ENCODE data around the gene GALNT17.

Gene GALNT17

DNA sequence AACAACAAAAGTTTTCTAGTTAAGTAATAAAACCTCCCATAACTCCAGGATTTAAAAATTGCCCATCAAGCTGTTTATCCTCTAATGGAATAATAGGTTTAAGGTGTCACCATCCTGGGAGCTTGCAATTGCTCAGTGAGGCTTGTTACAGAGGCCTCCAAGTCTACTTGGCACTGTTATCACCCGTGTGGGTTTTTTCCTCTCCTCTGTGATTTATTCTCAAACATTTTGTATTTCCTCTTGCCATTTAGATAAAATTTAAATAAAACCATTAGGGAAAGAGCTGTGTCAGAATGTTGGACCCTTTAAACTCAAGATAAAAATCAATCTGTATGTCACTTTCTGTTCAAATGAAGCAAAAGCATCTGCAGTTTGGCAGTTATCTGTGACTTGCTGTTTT is 202.6 kb downstream of the GALNT17 start:
- FAIRE-seq, result no peak
- DNase-seq (ENCODE audit: low spot score), result no peak

DNA sequence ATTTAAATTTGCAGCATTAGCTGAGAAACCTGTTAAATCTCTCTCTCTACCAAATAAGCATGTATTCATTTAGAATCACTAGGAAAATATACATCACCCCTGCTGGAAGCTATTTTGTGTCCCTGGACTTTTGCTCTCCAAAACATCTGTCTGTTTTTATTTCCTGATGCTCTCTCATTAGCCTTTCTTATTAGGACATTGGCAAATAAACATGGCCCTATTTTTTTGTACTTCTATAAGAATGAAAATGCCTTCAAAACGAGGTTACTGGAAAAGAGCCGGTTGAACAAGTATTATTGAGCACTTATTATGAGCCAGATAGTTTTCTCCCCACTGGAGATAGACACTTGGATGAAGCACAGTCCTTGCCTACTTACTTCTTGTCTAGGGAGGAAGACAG is 206.9 kb downstream of the GALNT17 start:
- DNase-seq (ENCODE audit: low spot score), result no peak
- FAIRE-seq, result no peak

DNA sequence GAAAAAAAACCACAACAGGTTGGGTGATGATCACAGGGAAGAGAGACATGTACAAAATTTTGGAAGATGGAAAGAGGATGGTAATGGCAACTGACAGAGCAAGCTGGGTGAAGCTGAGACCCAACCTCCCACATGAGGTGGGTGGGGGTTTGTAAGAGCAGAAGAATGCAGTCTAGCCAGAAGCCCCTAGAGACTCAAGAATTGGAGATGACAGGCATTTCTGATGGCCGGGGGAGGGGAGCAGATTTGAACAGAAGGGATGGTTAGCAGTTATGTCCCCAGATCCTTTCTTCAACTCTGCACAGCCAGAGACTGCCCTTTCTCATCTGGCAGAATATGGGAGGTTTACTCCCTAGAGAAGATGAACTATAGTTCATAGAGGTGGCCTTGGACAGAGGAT is 208.0 kb downstream of the GALNT17 start:
- FAIRE-seq, result no peak

DNA sequence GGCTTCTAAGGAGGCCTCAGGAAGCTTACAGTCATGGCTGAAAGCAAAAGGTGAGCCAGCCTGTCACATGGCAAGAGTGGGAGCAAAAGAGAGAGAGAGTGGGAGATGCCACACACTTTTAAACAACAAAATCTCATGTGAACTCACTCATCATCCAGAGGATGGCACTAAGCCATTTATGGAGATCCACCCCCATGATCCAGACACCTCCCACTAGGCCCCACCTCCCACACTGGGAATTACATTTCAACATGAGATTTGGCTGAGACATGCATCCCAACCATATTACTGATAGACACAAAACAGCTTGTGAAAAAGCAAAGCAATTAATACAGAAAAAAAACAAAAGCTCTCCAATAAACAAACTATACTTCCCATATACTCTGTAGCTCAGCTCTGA is 210.3 kb downstream of the GALNT17 start:
- FAIRE-seq (no peak), DNase-seq (ENCODE audit: low spot score) (no peak)

More for the DNA sequence above, 208.0 kb downstream of the GALNT17 start:
- no peak for DNase-seq (ENCODE audit: low spot score)

DNA sequence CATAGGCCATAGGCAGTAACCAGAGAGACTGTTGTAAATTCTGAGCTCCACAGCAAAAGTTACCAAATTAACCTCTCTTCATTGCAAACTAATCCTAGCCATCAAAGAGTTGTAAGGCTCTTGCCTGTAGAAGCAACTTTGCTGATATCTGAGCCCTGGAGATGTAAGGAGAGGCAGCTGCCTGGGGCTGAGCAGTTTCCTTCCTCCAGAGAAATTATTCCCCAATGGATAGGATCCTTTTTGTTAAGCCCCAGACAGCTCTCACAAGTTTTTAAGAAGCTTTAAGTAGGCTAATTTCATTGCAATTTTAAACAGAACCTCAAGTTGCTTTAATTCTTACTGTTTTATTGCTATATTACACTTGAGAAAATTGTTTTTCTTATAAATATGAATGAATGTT is 211.1 kb downstream of the GALNT17 start:
- no peak for FAIRE-seq
- no peak for DNase-seq (ENCODE audit: low spot score)

DNA sequence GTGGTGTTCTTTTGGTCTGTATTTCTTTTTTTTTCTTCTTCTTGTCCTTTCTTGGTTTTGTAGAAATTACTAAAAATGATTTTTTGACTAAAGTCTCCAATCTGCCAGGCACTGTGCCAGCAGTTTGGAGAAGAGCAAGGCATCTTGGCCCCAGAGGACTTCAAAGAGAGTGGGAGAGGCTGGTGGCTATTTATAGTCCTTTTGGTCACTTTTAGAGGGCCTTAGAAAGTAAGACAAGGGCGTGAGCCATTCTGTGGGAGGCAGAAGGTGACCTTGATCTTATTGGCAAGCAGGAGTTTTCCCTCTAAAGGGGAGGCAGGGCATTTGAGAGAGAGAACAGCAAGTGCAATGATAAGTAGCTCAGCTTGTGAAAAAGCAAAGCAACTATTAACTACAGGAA is 211.9 kb downstream of the GALNT17 start:
- FAIRE-seq (no peak), DNase-seq (ENCODE audit: low spot score) (no peak)

DNA sequence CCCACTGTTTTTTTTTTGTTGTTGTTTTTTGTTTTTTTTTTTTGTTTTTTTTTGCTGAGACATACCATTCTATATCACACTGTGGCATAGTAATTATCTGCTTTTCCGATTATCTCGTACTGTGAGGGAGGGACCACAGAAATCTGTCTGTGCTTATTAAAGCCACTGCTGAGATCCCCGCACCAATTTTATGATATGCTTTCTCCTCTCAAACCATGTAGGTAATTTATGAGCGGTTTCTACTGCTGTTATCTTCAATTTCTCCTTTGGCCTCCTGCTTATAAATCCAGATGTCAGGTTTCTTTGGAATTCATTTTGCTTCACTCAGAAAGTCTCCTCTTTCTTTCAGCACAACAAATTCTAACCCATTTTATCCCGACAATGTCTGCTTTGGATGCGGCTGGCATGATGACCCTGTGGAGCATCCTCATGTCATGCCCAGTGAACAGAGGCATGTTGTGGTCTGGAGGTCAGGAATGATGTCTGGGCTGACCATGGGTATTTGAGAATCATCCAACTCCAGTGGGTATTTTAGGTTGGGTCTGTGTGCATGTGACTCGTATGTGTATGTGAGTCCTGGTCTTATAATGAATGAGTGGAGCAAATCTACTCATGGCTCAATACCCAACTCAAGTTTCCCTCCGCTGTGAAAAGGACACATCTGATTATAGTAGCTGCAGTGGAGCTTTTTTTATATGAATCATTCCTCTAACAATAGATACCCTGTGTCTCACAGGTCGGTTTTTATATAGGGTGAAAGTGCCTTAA is 213.4 kb downstream of the GALNT17 start:
- FAIRE-seq (no peak), DNase-seq (ENCODE audit: low spot score) (no peak)

DNA sequence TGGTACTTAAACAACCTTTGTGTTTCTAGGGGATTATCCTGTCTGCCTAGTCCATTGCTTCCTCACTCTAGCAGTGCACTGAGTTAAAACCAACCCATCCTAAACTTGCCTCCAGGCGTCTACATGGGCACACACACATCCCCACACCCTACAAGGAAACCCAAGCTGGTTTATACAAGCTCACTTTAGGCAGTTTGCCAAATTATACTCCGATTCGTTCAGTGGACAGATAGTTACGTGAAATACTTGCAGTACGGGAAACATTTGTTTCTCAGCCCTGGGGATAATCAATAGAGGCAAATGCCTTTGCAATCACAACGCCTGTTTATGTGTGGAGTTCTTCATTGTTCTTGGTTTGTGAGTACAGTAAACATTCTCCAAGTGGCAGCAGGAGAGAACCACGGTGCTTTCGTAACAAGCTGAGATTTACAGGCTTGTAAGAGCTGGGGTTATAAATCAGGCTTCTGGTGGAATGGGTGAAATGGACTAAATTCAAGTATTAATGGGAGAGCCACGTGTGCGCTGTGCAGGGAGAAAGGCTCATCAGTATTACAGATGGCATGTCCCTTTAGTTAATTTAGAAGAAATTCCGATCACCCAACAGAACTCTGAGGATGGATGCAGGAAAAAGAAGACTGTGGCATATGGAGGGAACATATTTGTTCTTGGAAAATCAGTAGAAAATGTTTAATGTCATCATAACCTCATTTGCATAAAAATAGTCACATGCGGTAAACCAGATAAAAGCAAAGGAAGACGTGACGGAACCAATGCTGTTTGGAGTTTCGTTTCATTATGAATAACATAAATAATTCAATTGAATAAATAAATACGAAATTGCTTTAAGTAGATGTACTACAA is 217.1 kb downstream of the GALNT17 start:
- FAIRE-seq, result no peak
- DNase-seq (ENCODE audit: low spot score), result no peak

DNA sequence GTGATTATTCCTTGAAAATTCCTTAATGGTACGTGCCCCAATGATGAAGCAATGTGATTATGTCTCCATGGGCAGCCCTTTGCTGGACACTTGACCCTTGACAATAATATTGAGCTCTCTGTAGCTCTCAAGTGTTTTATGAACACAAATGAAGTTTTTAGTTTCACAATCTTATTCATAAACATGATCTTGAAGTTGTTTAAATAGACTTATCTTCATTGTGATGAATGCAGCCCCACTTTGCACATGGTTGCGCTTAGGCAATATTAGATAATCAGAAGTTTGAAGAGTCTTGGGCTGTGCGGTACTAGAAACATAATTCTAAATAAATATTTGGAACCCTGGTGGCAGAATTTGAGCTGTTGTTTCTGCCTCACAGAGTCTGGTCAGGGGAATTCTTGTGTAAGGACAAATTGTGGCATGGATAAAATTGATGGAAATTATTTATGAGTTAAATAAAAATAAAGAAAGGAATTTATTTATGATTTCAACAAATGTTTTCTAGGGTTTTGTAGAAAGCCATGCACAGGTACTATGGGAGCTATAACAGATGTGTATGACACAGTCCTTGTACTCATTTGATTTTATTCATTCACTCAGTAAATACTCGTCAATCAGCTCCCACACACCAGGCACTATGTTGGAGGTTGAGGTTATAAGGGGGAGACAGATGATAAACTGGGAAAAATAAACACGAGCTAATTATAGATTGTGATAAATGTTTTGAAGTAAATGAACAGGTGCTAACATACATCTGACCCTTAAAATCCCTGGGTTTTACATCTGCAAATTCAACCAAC is 217.9 kb downstream of the GALNT17 start:
- DNase-seq (ENCODE audit: low spot score), result no peak
- FAIRE-seq, result no peak

DNA sequence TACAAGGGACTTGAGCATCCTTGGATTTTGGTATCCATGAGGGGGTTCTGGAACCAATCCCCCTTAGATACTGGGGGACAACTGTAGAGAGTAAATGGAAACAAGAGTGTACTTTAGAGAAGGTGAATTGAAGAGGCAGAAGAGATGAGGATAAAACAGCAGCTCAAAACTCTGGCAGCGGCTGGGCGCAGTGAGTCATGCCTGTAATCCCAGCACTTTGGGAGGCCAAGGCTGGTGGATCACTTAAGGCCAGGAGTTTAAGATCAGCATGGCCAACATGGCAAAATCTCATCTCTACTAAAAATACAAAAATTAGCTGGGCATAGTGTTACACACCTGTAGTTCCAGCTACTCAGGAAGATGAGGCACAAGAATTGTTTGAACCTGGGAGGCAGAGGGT is 218.7 kb downstream of the GALNT17 start:
- FAIRE-seq (no peak), DNase-seq (ENCODE audit: low spot score) (no peak)

DNA sequence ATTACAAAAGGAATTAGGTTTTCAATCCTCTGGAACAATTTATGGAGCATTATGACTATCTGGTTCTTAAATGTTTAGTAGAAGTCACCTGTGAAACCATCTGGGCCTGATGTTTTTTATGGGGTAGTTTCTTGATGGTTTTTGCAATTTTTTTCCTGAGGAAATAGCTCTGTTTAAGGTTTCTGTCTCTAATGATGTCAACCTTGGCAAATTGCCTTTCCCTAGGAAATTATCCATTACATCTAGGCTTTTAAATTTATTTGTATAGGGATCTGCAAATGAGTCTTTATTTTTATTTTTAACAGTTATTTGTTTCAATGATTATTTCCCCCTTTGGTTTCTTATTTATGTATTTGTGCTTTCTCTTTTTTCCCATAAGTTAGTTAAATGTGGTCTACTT is 222.8 kb downstream of the GALNT17 start:
- FAIRE-seq (no peak), DNase-seq (ENCODE audit: low spot score) (no peak)

DNA sequence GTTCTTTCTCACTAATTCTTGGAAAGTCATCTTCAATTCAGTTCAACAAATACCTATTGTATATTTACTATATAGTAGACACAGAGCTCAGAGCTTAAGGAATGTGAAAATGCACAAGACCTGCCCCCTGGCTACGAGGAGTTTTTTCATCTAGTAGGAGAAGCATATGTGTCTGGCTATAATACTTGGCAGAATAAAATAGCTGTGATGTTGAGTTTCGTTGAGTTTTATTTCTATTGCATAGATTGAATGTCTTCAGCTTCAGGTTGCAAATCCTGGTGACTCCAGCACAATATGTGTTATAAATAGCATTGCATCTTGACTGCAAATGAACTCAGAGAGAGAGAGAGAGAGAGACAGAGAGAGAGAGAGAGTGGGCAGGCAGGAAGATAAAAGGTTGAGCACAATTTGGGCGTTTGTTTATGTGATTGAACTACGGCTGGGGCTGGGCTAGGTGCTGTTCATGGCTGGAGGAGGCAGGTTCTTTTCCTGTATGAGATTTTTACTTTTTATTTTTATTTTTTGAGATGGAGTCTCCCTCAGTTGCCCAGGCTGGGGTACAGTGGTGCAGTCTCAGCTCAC is 229.6 kb downstream of the GALNT17 start:
- no peak for DNase-seq (ENCODE audit: low spot score)
- FAIRE-seq, result no peak

DNA sequence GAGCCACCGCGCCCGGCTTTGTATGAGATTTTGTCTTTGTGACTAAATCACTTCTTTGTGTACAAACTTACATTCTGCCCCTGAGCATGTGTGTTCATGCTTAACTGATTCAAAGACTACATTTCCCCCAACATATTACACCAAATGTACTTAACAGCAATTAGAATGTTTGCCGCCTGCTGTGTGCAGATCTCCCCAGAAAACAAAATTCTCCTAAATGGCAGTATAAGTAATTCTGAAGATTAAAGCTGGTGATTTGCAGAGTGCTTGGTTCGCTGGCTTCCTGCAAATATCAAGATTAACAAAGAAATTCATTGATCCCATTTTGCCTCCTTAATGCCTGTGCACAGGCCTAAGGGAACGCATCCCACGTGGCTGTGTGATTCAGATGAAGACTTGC is 230.3 kb downstream of the GALNT17 start:
- FAIRE-seq (no peak), DNase-seq (ENCODE audit: low spot score) (no peak)

DNA sequence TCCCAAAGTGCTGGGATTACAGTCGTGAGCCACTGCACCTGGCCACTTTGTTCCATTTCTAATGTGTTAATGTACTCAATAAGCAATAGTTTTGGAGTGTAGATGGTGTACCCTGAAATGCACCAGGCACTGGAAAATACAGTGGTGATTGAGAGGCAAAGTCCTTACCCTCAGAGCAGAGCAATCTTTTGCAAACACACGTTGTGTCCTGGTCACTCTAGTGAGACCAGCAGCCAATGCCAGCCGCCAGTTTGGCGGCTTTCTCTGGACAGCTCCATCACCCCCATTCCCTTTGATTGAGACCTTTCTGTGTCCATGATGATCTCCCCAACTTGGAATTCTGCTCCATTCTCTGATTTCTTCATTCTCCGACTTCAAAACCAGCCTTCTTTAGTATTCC is 231.3 kb downstream of the GALNT17 start:
- DNase-seq (ENCODE audit: low spot score) (no peak), FAIRE-seq (no peak)

DNA sequence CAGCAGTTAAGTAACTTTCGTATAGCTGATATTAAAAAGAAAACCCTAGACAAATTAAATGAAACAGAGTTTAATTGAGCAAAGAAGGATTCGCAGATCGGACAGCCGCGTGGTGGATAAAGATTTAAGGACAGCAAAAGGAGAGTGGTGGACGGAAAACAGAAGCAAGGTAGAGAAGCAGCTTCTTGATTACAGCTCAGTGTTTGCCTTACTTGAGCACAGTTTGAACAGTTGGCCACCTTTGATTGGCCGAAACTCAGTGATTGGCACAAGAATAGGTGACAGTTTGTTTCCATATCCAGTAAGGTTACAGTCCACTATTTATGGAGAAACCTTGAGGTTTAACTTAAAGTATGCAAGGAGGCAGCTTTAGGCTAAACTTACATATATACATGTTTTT is 231.7 kb downstream of the GALNT17 start:
- DNase-seq (ENCODE audit: low spot score) (no peak), FAIRE-seq (no peak)

DNA sequence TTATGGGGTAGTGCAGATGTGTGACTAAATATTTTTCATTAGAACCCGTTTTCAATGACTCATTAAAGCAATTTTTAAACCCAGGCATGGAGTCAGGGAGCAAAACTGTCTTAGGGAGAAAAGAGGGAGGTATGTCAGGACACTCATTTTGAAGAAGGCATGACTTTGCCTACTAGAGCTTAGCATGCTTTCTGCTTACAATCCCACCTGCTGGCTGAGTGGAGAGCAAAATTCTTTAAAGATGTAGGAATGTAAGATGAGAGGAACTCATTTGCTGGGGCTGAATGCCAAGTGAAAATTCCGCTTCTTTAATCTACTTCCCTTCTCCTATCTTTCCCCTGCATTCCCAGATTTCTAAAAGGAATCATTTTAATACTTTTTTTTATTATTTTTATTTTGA is 232.6 kb downstream of the GALNT17 start:
- FAIRE-seq (no peak), DNase-seq (ENCODE audit: low spot score) (no peak)

DNA sequence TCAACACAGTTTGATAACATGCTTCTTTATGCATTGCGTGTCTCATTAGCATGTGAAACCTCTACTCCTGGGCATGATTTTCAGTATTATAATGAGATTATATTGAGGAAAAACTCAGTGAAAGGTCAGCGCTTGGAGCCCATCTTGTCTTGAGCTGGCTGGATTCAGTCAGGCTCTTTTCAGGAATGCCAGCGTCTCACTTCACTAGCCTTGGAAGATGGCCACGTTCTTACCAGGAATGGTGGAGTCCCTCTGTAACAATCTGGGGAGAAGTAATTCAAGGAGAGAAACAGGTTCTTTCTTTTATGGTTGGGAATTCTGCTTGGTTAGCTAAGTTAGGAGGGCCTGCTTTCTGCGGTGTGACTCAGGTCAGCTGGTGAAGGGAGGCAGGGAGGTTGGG is 241.0 kb downstream of the GALNT17 start:
- no peak for DNase-seq (ENCODE audit: low spot score)
- no peak for FAIRE-seq

DNA sequence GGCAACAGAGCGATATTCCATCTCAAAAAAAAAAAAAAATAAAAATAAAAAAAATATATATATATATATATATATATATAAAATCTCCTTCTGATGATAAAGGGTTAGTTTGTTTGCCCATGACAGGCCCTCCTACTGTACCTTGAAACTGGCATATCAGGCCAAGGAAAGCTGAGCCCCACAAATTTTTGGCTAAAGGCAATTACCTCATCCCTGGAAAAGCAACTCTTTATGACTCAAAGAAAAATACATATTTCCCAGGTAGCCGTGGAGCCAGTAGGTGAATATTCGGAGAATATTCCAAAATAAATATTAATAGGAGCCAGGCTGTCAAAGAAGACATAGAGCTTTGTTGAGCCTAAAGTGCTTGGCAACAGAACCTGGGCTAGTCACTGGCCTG is 245.1 kb downstream of the GALNT17 start:
- DNase-seq (ENCODE audit: low spot score) (no peak), FAIRE-seq (no peak)

DNA sequence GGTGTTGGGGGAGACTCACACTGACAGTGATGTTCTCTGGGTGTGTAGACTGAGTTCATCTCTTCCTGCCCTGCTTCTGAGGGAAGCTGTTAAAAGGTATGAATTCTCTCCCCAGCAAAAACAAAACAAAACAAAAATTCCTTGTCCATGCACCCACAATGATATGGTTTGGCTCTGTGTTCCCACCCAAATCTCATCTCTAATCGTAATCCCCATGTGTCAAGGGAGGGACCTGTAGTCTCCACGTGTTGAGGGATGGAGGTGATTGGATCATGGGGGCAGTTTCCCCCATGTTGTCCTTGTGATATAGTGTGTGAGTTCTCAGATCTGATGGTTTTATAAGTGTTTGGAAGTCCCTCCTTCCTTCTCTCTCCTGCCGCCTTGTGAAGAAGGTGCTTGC is 245.5 kb downstream of the GALNT17 start:
- no peak for DNase-seq (ENCODE audit: low spot score)
- no peak for FAIRE-seq

DNA sequence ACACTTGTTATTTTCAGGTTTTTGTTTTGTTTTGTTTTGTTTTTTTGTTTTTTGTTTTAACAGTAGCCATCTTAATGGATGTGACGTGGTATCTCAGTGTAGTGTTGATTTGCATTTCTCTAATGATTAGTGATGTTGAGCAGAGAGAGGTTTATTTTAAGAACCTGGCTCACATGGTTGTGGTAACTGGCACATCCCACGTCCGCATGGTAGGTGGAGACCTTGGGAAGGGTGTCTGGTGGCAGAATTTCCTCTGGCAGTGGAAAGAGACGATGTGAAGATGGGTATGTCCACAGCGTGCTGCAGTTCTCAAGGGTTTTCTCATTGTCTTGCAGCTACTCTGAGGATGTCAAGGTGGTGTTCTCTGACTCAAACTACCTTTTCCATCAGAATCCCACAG is 252.2 kb downstream of the GALNT17 start:
- no peak for DNase-seq (ENCODE audit: low spot score)
- FAIRE-seq, result no peak

DNA sequence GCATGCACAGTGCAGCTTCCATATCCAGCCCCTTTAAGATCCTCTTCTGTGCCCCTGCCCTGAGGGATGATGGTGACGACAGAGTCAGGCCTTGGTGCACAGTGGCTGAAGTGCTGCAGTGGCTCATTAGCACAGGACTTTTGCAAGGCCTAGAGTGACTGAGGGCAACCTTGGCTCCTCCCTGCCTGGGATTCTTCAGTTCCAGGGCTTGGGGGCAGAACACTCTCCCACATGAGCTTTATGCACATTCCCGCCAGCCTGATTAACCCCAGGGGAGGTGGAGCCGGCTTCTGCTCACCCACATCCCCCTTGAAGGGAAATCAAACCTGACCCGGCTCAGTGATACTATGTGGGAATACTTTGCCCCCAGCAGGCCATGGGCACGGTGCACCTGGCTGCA is 253.4 kb downstream of the GALNT17 start:
- no peak for DNase-seq (ENCODE audit: low spot score)
- no peak for FAIRE-seq
